OCI-LY3 (cell line): ENCODE data around the gene STRADB.

Experiments used
- CTCF ChIP-seq: fragments of 200-600, 300-600 bp; sonication (generic); IDR thresholded peaks from 2 replicates; pipeline ENCODE4 v1.5.1; 2014; ENCODE audit warnings: antibody characterized with exemption, low read length, low read depth
- EZH2phosphoT487 ChIP-seq: fragments of 200-600 bp; shearing (Covaris generic); IDR thresholded peaks from 2 replicates; pipeline ENCODE4 v1.6.1; 2018; ENCODE audit warnings: antibody characterized with exemption, mixed run types, low read depth

DNA sequence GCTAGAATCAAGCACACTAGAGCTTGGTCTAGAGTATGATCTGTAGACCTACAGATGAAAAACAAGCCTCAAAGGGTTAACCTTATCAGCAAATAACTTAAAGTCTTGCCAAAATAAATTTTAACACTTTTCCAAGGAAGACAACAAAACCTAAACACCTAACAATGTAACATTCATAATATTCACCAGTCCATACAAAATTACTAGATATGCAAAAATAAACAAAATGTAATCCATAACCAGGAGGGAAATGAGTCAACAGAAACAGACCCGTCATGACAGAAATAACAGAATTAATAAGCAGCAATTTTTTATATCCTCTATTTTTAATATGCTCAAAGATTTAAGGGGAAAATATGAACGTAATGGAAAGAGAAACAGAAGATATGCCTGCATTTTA is 36.4 kb upstream of the STRADB start:
- no peak for TF ChIP-seq CTCF
- no peak for TF ChIP-seq EZH2phosphoT487
